COR-L47 (cell line): ENCODE results near the gene PRPF8.

Experiments
- DNase-seq: peaks from one replicate; lab custom pipeline; 2025; lab: John Stamatoyannopoulos, UW

The PRPF8 gene

DNA sequence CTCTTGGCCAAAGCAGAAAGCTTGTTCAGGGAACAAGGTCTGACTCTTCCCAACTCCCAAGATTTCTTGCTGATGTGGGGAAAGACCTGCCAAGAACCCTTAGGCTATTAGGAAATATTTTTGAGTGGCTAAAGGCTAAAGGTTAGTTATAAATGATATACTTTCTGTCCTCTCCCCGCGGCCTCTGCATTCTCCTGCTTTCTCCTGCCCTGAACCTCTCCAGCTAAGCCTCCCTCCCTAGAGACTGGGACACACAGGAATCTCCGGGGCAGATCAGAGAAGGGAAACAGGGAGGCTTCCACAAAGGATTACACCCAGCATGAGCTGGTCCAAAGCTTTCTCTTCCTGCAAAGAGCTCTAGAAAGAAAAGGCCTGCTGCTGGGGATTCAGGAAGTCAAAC lies 58.3 kb downstream of the PRPF8 start:
- no peak for DNase-seq

DNA sequence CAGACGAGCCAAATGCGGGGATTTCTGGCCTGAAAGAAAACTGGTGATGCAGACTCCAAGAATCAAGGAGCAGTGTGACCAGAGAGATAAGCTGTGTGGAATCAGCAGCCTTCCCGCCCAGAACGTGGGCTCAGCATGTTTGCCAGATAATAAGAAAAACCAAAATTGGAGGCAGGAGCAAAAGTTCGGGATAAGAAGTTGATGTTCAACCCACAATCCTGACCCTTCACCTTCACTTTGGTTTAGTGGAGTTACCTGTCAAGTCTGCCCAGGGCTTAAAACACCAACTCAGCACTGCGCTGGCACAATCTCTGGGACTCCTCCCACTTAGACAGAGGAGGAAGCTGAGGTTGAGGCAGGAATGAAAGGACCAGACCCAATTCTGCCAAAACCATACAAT lies 59.1 kb downstream of the PRPF8 start:
- DNase-seq = no peak

DNA sequence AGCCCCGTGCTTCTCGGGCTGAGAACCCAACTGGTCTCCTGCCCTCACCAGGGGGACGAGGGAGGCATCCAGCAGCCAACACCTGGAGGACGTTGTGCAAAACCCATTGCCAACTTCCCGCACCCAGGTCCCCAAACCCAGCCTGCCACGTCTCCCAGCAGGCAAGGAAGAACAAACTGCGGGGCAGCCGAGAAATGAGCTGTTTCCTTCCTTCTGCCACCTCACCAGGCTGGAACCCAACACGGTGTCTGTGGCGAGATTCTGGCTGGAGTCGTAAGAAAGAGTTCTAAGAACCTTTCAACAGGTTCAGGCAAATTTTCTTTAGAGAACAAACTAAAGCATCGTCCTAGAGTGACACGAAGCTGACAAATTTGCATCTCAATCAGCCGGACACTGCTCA lies 59.6 kb downstream of the PRPF8 start:
- no peak for DNase-seq

DNA sequence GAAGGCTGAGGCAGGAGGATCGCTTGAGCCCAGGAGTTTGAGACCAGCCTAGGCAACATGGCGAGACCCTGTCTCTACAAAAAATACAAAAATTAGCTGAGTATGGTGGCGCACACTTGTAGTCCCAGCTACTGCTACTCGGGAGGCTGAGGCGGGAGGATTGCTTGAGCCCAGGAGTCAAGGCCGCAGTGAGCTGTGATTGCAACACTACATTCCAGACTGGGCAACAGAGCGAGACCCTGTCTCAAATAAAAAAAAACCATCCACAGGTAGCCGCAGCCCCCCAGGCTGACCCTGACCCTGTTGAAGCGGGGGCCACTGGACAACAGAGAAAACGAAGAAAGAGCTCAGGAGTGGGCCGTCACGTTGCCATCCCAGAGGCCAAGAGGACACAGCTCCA lies 60.0 kb downstream of the PRPF8 start:
- DNase-seq = no peak

DNA sequence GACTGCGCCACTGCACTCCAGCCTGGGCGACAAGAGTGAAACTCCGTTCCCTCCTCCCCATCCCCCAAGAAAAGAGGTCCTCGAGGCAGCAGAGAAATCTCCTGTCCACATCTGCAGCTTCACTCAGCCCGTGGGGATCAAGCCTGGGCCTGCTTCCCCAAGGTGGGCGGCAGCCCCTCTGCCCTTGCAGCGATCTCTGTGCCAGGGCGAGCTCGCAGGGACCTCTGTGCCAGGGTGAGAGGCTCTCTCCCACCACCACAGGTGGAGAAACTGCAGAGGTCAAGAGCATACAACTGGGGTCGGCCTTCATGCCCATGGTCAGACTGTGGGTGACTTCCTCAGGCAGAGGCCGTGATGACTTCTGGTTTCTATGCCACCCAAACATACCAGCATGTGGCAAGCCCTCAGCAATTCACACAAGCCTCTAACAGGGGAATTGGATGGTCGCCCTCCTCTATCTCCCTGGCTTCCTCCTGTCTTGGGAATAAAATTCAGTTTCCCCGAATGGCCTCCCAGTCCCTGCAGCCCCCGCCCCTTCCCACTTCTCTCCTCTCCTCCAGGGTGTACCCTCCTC lies 61.5 kb downstream of the PRPF8 start:
- DNase-seq = no peak

DNA sequence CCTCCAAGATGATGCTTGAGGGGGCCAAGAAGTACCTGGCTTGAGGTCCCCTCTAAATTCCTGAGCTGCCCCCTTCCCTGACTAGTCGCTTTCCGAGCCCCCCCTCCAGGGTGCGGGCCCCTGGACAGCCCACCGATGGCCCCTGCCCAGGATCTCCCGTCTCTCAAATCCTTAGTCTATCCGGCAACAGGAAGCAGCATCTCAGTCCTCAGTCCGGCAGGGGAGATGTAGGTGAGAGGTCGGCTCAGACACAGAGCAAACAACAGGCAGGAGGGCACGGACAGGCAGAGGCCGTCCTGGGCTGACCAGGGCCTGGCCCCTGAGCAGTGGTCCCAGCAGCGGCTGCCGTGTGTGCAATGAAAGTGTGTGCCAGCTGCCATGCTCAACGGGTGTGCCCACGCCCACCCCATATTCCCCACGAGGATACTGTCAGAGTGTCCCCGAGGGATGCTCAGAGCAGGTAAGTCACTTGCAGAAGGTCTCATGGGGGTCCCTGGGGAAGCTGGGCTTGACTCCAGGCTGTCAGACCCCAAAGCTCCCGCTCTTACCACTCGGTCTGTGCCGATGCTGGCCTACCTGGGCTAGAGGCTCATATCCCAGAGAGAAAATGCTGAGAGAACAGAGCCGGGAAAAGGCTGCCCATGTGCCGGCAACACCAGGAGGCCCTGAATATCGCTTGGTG lies 63.3 kb downstream of the PRPF8 start:
- DNase-seq = no peak

DNA sequence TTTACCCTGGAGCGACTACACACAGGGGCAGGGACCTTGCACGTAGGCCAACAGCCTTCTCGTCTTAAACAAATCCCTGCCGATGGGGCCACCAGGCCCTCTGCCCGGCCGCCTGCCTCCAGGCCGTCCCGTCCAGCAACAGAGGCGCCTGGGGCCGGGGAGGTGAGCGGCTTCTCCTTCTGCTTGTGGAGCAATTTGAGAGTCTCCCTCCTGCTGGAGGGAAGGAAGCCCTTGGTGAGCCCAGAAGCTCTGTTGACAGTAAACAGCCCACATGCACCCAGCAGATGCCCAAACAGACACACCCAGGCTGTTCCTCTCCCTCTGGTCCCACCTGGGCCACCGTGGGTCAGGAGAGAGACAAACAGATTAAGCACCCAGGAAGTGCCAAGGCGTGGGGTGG lies 64.2 kb downstream of the PRPF8 start:
- peak; percentile 3 for DNase-seq

DNA sequence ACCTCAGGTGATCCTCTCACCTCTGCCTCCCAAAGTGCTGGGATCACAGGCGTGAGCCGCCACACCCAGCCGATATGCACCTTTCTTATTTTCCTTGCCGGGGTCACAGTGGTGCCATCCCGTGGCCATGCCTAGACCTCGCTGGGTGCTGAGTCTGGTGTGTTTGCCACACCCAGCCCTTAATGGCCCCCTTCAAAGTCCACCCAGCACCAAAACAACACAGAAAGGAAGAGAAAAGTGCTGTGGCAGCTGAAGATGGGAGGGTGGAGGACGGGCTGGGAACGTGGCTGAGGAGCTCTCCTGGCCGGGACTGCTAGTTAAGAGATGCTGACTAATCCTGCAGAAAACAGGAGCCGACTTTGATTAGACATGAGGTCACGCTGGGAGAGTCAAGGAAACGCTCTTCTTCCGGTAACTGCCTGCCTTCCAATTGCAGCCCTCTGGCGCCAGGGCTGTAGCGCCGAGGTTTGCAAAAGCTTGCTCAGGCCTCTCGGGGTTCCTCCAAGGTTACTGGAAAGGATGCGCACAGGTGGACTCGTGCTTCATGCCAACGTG lies 67.0 kb downstream of the PRPF8 start:
- DNase-seq = no peak

DNA sequence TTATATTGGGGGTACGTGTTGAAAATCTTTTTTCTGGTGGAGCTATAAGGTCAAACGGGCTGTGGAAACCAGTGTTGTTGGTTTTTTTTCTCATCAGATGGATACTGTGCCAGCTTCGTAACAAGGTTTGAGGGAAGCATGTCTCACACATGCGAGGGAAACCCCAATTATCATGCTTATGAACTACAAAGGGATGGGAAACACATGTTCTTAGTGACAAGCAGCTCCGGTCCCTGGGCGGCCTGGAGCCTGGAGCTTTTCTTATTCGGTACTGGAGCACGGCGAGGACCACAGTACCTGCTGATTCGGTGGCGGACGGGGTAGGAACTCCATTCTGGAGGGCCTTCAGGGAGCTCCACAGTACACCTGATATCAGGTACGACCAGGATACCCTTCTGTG lies 68.6 kb downstream of the PRPF8 start:
- no peak for DNase-seq

DNA sequence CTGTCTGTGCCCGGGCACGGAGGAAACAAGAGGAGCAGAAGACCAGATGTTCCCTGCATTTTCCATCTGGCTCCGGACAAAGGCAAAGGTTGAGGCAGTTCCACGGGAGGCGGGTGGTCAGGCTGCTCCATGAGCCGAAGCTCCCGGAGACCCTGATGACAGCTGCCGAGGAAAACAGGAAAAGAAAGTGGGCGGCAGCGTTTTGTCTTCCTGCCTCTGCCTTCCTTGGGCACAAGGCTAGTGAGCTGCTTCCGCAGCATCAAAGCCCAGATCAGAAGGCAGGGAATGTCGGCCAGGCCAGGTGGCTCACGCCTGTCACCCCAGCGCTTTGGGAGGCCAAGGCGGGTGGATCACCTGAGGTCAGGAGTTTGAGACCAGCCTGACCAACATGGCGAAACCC lies 72.3 kb downstream of the PRPF8 start:
- DNase-seq = no peak

DNA sequence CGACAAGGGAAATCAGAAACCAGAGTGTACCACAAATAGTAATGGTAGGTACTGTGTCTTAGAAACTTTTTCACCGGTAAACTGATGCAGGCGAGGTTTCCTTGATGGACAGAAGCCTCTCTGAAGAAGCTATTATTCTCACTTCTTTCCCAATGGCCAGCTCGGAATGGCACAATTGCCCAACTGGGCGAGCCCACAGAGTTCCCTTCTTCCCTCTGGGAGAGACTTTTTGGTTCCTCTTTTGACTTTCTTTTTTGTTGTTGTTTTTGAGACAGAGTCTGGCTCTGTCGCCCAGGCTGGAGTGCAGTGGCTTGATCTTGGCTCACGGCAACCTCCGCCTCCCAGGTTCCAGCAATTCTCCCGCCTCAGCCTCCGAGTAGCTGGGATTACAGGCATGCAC lies 73.0 kb downstream of the PRPF8 start:
- DNase-seq = no peak

DNA sequence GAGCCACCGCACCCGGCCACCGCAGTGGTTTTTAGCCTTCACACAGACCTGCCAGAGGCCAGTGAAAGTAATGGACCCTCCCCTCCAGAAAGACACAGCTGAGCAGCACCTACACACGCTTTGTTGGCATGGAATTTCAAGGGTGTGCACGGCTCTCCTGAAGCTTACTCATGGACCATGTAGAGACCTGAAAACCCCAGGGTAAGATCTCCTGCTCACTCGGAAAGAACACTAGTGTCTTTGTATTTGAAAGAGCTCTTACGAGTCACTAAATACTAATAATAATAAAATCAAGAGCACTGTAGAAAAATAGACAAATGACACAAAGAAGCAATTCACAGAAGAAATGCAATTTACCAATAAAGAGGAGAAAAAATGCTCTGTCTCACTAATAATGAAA lies 76.0 kb downstream of the PRPF8 start:
- DNase-seq = no peak

DNA sequence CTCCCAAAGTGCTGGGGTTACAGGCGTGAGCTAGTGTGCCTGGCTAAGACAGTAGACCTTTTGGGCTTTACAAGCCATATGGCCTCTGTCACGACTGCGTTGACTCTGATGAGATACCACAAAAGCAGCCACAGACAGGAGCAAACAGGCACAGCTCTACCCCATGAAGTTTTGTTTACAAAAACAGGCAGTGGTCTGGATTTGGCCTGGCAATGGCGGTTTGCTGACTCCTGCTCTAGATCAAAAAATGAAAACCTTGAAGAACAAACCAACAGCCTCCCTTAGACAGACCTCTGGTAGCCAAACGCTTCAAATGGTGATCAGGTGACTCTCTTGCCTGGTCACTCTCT lies 76.7 kb downstream of the PRPF8 start:
- no peak for DNase-seq

DNA sequence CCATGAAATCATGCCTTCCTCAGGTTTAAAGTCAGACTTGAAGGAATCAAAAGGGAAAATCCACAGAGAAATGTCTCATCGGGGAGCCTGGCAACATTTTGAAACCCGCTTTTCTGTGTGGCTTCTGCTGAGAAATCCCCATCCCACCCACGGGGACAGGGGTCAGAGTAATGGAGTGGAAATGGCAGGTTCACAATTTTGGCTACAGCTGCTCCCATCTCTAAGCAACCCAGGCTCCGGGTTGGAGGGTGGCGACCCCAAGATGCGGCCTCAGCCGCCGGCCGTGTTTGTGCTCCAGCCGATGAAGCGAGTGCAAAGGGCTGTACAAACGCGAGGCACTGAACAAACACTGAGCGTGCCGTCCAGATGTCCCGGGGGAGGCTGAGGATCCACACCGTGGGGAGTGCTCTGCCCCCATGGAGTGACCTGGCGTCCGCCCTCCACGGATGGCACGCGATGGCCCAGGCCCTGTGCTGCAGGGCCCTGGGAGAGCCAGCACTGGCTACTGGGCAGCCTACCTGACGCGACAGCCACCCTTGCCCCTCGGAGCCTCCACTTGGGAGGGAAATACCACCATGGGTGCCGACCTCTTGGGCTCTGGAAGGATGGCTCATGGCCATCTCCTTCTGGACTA lies 78.2 kb downstream of the PRPF8 start:
- DNase-seq = no peak

DNA sequence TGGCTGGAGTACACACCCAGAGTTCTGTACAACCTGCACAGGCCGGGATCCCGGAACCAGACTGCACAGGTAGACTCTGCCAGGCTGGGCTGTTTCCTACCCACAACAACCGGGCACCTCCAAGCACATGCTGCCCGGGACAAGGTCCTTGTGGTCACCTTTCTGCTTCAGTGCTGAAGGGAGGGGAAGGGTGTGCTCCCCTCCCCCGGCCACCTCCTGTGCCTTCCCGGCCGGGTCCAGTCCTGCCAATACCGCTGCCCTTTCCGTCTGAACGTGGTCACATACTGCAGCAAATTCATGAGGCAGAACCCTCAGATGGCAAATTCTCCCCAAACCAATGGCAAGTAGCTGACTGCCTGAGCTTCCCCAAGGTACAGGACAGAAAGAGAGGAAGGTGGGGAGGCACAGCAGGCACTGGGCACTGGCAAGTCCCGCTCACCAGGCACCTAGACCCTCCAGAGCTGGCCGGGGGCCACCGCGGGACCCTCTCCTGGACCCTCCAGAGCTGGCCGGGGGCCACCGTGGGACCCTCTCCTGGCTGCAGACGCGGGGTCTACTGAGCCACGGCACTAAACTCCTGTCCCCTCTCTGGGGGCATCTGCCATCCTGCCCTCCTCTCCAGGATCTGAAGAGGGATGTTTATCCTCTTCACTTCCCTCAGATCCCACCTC lies 78.9 kb downstream of the PRPF8 start:
- no peak for DNase-seq

DNA sequence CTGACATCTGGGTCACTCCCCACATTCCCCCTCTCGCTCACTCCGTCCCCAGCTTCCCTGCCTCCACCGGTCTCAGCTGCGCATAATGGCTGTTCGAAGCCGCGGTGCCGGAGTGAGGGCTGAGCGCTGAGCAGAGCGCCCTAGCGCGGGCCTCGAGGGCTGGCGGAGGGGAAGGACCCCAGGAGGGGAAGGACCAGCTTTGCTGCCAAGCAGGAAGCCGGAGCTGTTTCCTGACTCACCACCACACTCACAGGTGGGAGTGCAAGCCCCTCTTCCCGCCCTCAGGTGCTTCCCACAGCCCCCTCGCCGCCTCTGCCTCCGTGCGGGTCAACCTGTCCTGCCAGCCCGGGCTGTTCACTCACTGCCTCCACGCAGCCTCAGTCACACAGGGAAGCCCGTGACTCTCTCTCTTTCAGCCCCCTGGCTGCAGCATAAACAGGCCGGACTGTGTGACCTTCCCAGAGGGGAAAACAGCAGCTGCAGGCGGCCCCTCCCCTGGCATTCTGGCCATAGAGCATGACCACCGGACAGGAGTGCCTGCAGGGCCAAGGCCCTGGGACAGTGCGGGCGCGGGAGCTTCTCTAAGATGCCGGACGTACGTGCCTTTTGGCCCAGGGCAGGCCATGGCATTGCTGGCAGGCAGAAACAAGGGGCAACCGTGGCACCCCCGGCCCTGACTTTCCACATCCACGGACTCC lies 79.7 kb downstream of the PRPF8 start:
- no peak for DNase-seq

DNA sequence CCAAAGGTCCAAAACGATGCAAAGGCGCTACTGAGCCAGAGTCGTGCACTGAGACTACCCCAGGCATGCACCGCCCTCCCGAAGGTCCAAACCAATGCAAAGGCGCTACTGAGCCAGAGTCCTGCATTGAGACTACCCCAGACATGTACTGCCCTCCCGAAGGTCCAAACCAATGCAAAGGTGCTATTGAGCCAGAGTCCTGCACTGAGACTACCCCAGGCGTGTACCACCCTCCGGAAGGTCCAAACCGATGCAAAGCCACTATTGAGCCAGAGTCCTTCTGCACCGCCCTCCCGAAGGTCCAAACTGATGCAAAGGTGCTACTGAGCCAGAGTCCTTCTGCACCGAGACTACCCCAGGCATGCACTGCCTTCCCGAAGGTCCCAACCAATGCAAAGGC lies 83.1 kb downstream of the PRPF8 start:
- DNase-seq = no peak
